Sigmoid colon (tissue), 4 donors: ENCODE results near the gene VWA7.

Experiments used
- CTCF ChIP-seq, 4 experiments: fragments of 450-650 bp in 3 of 4; fragments of 200-600 bp in 1 of 4; IDR thresholded peaks; one replicate each; pipeline ENCODE4 v1.5.1; 2016 to 2019; ENCODE audit warnings: antibody characterized with exemption in 4 of 4, mild to moderate bottlenecking in 3 of 4, moderate library complexity in 2 of 4
- EP300 ChIP-seq, 4 donors: sonication (generic); formaldehyde crosslinking; IDR thresholded peaks; one replicate each; pipeline ENCODE4 v1.6.1; 2017; ENCODE audit warnings: antibody characterized with exemption in 4 of 4
- POLR2A ChIP-seq, 2 donors: fragments of 450-650 bp; IDR thresholded peaks; one replicate each; pipeline ENCODE4 v1.6.1; 2016; ENCODE audit warnings: antibody characterized with exemption in 2 of 2, mild to moderate bottlenecking in 2 of 2, moderate library complexity in 2 of 2
- POLR2AphosphoS5 ChIP-seq, 4 donors: sonication (generic); formaldehyde crosslinking; IDR thresholded peaks; one replicate each; pipeline ENCODE4 v1.6.1; 2017; ENCODE audit warnings: antibody characterized with exemption in 4 of 4

GRCh38 chr6:31792761-31793171, 15.6 kb upstream of the VWA7 start:
- TF ChIP-seq CTCF (IDR thresholded peaks at IDR 0.05) (no peak), POLR2A (IDR thresholded peaks at IDR 0.05) (no peak), POLR2AphosphoS5 (IDR thresholded peaks at IDR 0.05) (no peak), EP300 (IDR thresholded peaks at IDR 0.05) (no peak)
